Testis (tissue), 2 donors: ENCODE results near the gene CDC42EP1.
A peak's percentile ranks its signal among the peaks of the same experiment; 100 is the strongest.

ENCODE experiments used
- CTCF ChIP-seq, 3 experiments: fragments of 450-650 bp in 2 of 3; fragments of 200-600 bp in 1 of 3; sonication (generic) in 1 of 3; IDR thresholded peaks; one replicate each; pipeline ENCODE4 v1.5.1; 2016 to 2019; ENCODE audit warnings: antibody characterized with exemption in 3 of 3, mild to moderate bottlenecking in 2 of 3, moderate library complexity in 1 of 3
- POLR2A ChIP-seq: fragments of 450-650 bp; IDR thresholded peaks from one replicate; pipeline ENCODE4 v1.6.1; 2017; ENCODE audit warnings: antibody characterized with exemption, mild to moderate bottlenecking, moderate library complexity

- TF ChIP-seq CTCF (IDR thresholded peaks at IDR 0.05), result peak; percentile 89 to 94 (median 91)
- TF ChIP-seq POLR2A, result no peak
Observed at GRCh38 chr22:37566903-37567798, 6.9 kb downstream of the CDC42EP1 start.
